Esophagus muscularis mucosa (tissue), 4 donors: Measurements from ENCODE around the gene SSPN. TPM values are rescaled to one million over a fixed set of nuclear protein-coding genes. Genes with fewer than 3 reads are reported as not detected.

Experiments used
- DNase-seq: peaks from one replicate; pipeline ENCODE4 v3.0.0-alpha.2; 2017; ENCODE audit errors: extremely low spot score
- H3K27ac ChIP-seq, 4 donors: fragments of 200-600 bp; sonication (generic); replicated peaks in 1 of 4; 1 replicate in 3 of 4; 2 replicates in 1 of 4; pipeline ENCODE4 v1.5.1; 2016 to 2019; ENCODE audit warnings: mild to moderate bottlenecking in 1 of 4
- H3K27me3 ChIP-seq, 4 donors: fragments of 200-600 bp; sonication (generic); one replicate each; pipeline versions ENCODE4 v1.5.1 to v1.6.0; 2016 to 2019
- H3K36me3 ChIP-seq, 4 donors: fragments of 200-600 bp; sonication (generic); one replicate each; pipeline ENCODE4 v1.5.1; 2016 to 2019
- H3K4me1 ChIP-seq, 4 donors: fragments of 200-600 bp; sonication (generic); one replicate each; pipeline ENCODE4 v1.5.1; 2016 to 2019
- H3K4me3 ChIP-seq, 4 donors: fragments of 200-600 bp; sonication (generic); 1 replicate in 2 of 4; 2 replicates in 2 of 4; pipeline ENCODE4 v1.5.1; 2016 to 2019; ENCODE audit warnings: mild to moderate bottlenecking in 4 of 4, moderate library complexity in 1 of 4
- H3K9me3 ChIP-seq, 4 donors: fragments of 200-600 bp; sonication (generic); 1 replicate in 3 of 4; 2 replicates in 1 of 4; pipeline ENCODE4 v1.5.1; 2016 to 2019
- CTCF ChIP-seq, 3 experiments: fragments of 200-600 bp in 2 of 3; fragments of 450-650 bp in 1 of 3; sonication (generic) in 2 of 3; IDR thresholded peaks; one replicate each; pipeline ENCODE4 v1.5.1; 2017 to 2019; ENCODE audit warnings: antibody characterized with exemption in 3 of 3, mild to moderate bottlenecking in 2 of 3, moderate library complexity in 1 of 3
- EP300 ChIP-seq: sonication (generic); formaldehyde crosslinking; IDR thresholded peaks from one replicate; pipeline ENCODE4 v1.6.1; 2017; ENCODE audit warnings: antibody characterized with exemption
- POLR2A ChIP-seq: fragments of 450-650 bp; IDR thresholded peaks from one replicate; pipeline ENCODE4 v1.6.1; 2017; ENCODE audit warnings: antibody characterized with exemption, moderate library complexity, mild to moderate bottlenecking, low read depth
- POLR2AphosphoS5 ChIP-seq, 2 donors: sonication (generic); formaldehyde crosslinking; IDR thresholded peaks; one replicate each; pipeline ENCODE4 v1.6.1; 2017; ENCODE audit warnings: antibody characterized with exemption in 2 of 2
- WGBS: methylation state at CpG from one replicate; pipeline ENCODE4 v1.1.5; 2018; 5-methylcytosine and 5-hydroxymethylcytosine counted together
- intact Hi-C: fragments of 100-400 bp; cut with DNase I; formaldehyde crosslinking; loops from one replicate; pipeline ENCODE4 v1.15.1; 2023
- total RNA-seq, 4 donors: library from RNA; depleted of rRNA; stranded (reverse); fragments of >200 nt; gene quantifications; one replicate each; pipeline versions ENCODE4 v1.1.0 to v1.2.1, GENCODE V29; 2016

SSPN gene
- total RNA-seq, 4 donors from 2014 or later, result 36.4 to 81.8 (median 64.9) TPM

- Histone ChIP-seq H3K27me3 (no peaks in the 10 kb centered on the region), H3K4me3 (no peak overlapping the region), H3K27ac (no peak overlapping the region), H3K9me3 (no peaks in the 10 kb centered on the region), H3K4me1 (no peaks in the 10 kb centered on the region), H3K36me3 (no peaks in the 10 kb centered on the region)
- DNase-seq, result no peak
- intact Hi-C loops, result no loop called here
- 95% methylated on average over 1 of the region's 1 CpG for WGBS
- TF ChIP-seq POLR2AphosphoS5 (IDR thresholded peaks at IDR 0.05) (no peak), POLR2A (no peak), CTCF (IDR thresholded peaks at IDR 0.05) (no peak), EP300 (no peak)
Measured at GRCh38 chr12:26162174-26162573, 33.2 kb upstream of the SSPN start.

- WGBS, result 83% methylated on average over 4 of the region's 4 CpGs
- intact Hi-C loops, result no loop called here
Measured at GRCh38 chr12:26162905-26163304, 32.5 kb upstream of the SSPN start.

GRCh38 chr12:26164118-26164517 is 31.3 kb upstream of the SSPN start:
- 93% methylated on average over 3 of the region's 3 CpGs for WGBS
- Histone ChIP-seq H3K36me3 (no peaks in the 10 kb centered on the region), H3K27me3 (no peaks in the 10 kb centered on the region), H3K27ac (no peak overlapping the region), H3K4me3 (no peak overlapping the region), H3K9me3 (no peaks in the 10 kb centered on the region), H3K4me1 (no peaks in the 10 kb centered on the region)
- intact Hi-C loops, result no loop called here
- DNase-seq, result no peak
- TF ChIP-seq CTCF (IDR thresholded peaks at IDR 0.05) (no peak), EP300 (no peak), POLR2A (no peak), POLR2AphosphoS5 (IDR thresholded peaks at IDR 0.05) (no peak)

More at GRCh38 chr12:26162905-26163304, 32.5 kb upstream of the SSPN start:
- Histone ChIP-seq H3K4me1 (no peaks in the 10 kb centered on the region), H3K9me3 (no peaks in the 10 kb centered on the region), H3K4me3 (no peak overlapping the region), H3K36me3 (no peaks in the 10 kb centered on the region), H3K27me3 (no peaks in the 10 kb centered on the region), H3K27ac (no peak overlapping the region)
- TF ChIP-seq EP300, result no peak
- no peak for TF ChIP-seq POLR2AphosphoS5 (IDR thresholded peaks at IDR 0.05)
- TF ChIP-seq CTCF (IDR thresholded peaks at IDR 0.05), result no peak
- no peak for TF ChIP-seq POLR2A
- DNase-seq, result no peak

- TF ChIP-seq CTCF (IDR thresholded peaks at IDR 0.05) (no peak), EP300 (no peak), POLR2A (no peak), POLR2AphosphoS5 (IDR thresholded peaks at IDR 0.05) (no peak)
- no peaks in the 10 kb centered on the region for H3K9me3 ChIP-seq
- H3K36me3 ChIP-seq, result no peaks in the 10 kb centered on the region
- no peak overlapping the region for H3K4me3 ChIP-seq
- no peak overlapping the region for H3K27ac ChIP-seq
- H3K4me1 ChIP-seq, result no peaks in the 10 kb centered on the region
- intact Hi-C loops, result no loop called here
- 97% methylated on average over 4 of the region's 4 CpGs for WGBS
- DNase-seq, result no peak
- no peaks in the 10 kb centered on the region for H3K27me3 ChIP-seq
Measured at GRCh38 chr12:26172013-26172412, 23.4 kb upstream of the SSPN start.

GRCh38 chr12:26172539-26172938 is 22.8 kb upstream of the SSPN start:
- H3K36me3 ChIP-seq, result no peaks in the 10 kb centered on the region
- no peaks in the 10 kb centered on the region for H3K4me1 ChIP-seq
- DNase-seq, result no peak
- intact Hi-C loops, result no loop called here
- H3K27me3 ChIP-seq, result no peaks in the 10 kb centered on the region
- H3K4me3 ChIP-seq, result no peak overlapping the region
- no peak overlapping the region for H3K27ac ChIP-seq
- H3K9me3 ChIP-seq, result no peaks in the 10 kb centered on the region
- no peak for TF ChIP-seq CTCF (IDR thresholded peaks at IDR 0.05)
- TF ChIP-seq EP300, result no peak
- no peak for TF ChIP-seq POLR2AphosphoS5 (IDR thresholded peaks at IDR 0.05)
- TF ChIP-seq POLR2A, result no peak
- WGBS, result 89% methylated on average over 7 of the region's 7 CpGs
